ENCODE data around the gene MAP2K6.

Gene MAP2K6

GRCh38 chr17:69414408-69415274 is at the start of gene MAP2K6:
Gene MAP2K6 (plus strand): TSS chr17:69414697. CDS start chr17:69414985, 288 bp downstream.
- peak; percentile 58 for DNase-seq (ENCODE audit: low read depth)

GRCh38 chr17:69367298-69367697 is 47.2 kb upstream of the MAP2K6 start:
- no peak for DNase-seq (ENCODE audit: low read depth)

DNA sequence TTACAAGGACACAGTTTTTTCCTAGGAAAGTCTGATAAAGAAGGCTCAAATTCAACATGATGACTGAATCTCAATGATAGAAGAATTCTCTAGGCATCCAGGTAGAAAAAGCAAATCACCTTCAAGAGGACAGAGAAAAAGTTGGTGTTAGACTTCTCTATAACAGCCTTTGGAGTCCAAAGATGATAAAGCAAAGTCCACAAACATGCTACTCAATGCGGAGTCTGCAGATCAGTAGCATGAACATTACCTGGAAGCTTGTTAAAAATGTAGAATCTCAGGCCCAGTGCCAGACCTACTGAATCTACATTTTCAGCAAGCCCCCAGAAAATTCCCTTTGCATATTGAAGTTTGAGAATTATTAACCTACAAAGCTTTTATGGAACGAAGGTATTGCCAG is 41.4 kb upstream of the MAP2K6 start:
- DNase-seq (ENCODE audit: low read depth) = no peak

GRCh38 chr17:69375229-69375628 is 39.3 kb upstream of the MAP2K6 start:
- no peak for DNase-seq (ENCODE audit: low read depth)

- DNase-seq (ENCODE audit: low read depth) = no peak
Observed at GRCh38 chr17:69388822-69389442, 25.6 kb upstream of the MAP2K6 start.

- DNase-seq (ENCODE audit: low read depth) = no peak
Observed at GRCh38 chr17:69390795-69391501, 23.5 kb upstream of the MAP2K6 start.

GRCh38 chr17:69401251-69401650 is 13.2 kb upstream of the MAP2K6 start:
- no peak for DNase-seq (ENCODE audit: low read depth)

- no peak for DNase-seq (ENCODE audit: low read depth)
Observed at GRCh38 chr17:69402052-69402451, 12.4 kb upstream of the MAP2K6 start.

DNA sequence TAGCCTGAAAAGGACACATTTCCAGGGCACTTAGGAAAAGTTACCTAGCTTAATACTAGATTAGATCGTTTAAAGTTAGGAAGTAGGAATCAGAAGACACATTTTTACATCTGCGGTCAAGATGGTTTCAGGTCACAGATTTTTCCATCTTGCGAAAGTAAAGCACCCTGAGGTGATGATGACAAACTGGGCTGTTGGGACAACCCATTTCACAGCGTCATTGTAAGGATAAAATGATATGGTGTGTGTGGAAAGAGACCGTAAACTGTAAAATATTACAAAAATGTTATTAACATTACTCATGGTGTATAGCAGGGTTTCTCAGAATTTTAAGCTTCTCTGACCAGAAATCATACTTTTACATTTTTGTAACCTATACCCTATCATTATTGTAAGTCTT is 10.1 kb upstream of the MAP2K6 start:
- peak; percentile 18 for DNase-seq (ENCODE audit: low read depth)

GRCh38 chr17:69405096-69405495 is 9.4 kb upstream of the MAP2K6 start:
- no peak for DNase-seq (ENCODE audit: low read depth)

- DNase-seq (ENCODE audit: low read depth) = no peak
Observed at GRCh38 chr17:69406941-69407340, 7.6 kb upstream of the MAP2K6 start.

- no peak for DNase-seq (ENCODE audit: low read depth)
Observed at GRCh38 chr17:69407759-69408158, 6.7 kb upstream of the MAP2K6 start.

DNA sequence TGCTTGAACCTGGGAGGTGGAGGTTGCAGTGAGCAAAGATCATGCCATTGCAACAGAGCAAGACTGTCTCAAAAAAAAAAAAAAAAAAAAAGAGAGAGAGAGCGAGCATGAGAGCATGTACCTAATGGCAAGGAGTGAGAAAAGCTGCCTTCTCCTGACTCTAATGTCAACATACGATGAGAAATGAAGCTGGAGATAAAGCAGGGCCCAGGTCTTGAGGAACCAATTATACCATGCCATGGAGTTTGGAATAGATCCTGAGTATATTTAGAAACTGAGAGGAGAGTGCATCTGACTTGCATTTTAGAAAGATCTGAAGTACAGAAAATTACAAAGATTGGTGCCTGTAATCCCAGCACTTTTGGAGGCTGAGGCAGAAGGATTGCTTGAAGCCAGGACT is 3.8 kb upstream of the MAP2K6 start:
- DNase-seq (ENCODE audit: low read depth) = no peak

DNA sequence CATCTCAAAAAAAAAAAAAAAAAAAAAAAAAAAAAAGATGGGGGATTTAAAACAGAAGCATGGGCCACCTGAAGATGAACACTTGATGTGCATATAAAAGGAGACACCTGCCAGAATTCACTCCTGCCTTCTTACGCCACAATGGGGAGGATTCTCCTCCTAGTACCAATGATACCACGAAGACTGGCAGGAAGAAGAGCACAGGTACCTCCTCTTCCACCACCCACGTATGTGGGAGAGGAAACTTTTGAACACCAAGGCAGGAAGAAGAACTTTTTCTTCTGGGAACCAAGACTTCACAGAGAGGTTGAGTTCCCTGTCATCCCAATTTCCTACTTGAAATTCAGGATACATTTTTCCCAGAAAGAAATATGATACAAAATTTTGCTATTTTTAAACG is 2.7 kb upstream of the MAP2K6 start:
- no peak for DNase-seq (ENCODE audit: low read depth)

DNA sequence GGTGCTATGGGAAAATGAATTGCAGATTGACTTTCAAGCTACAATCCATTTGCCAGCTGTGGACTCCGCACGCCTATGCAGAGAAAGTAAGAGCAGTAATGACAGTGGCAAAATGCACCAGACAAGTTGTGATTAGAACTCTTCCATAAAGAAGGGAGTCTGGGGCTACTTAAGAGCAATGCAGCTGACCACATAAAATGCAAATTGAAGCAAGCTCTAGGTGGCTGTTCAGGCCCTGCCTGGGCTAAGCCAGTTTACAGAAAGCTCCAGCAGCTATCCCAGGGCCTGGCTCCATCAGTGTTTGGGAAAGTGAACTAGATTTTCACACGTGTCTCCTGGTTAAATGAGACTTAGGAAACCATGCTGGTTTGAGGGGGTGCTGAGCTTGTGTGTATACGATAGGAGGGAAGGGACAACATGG is 2.2 kb upstream of the MAP2K6 start:
- DNase-seq (ENCODE audit: low read depth) = no peak

GRCh38 chr17:69415431-69415830 is 934 bp downstream of the MAP2K6 start:
- DNase-seq (ENCODE audit: low read depth) = no peak

DNA sequence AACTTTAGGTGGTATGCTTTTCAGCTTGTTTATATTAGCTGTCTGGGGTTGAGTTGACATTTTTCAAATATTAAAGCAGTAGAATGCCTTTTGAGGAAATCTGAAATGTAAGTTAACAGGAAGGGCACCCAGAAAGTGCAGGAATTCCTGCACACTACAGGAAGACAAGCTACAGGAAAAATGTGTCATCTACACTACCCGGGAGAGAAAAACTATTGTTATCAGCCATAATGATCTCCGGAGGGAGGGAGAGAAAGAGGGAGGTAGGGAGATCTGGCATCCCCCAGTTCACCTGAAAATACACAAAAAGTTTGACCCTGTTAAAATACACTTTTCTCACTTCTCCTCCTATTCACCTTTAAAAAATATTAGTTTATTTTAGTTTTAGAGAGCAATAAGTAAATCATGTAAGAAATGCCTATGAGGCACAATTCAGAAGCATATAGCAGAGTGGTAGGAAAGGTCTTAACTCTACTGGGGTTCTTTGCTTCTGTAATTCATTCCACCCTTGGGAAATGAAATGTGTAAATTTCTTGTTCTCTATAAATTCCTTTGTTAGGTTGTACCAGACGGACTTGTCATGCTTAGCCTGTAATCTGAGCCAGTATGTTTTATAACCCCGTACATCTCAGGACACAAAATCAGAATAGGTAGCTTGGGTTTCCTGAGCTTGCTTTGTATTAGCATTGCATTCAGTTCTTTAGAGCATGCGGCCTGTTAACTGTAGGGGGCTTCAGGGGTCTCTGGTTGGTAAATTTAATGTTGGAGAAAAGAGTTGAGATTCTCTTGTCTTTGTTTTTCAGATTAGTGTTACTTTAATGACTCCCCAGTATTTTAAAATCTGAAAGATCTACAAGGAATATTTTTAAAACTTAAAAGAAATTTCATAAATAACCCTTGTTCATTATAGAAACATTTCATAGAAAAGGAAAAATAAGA is 3.3 kb downstream of the MAP2K6 start:
- no peak for DNase-seq (ENCODE audit: low read depth)

DNA sequence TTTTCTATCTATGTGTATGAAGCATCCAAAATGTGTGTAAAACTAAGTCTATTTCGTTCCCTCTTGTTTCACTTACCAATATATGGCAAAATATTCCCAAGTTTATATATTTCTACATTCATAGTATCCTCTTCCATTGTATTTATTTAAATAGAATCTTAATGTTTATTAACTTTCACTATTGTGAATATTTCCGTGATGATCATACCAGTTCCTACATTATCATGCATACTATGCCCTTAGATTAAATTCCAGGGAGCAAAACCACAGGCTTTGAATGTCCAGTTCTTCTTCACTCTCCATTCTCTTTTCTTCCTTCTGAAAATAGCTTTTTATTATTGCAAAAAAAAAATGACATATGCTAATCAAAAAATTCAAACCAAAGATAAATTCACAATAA is 4.0 kb downstream of the MAP2K6 start:
- no peak for DNase-seq (ENCODE audit: low read depth)

GRCh38 chr17:69423450-69423849 is 9.0 kb downstream of the MAP2K6 start:
- DNase-seq (ENCODE audit: low read depth) = no peak

DNA sequence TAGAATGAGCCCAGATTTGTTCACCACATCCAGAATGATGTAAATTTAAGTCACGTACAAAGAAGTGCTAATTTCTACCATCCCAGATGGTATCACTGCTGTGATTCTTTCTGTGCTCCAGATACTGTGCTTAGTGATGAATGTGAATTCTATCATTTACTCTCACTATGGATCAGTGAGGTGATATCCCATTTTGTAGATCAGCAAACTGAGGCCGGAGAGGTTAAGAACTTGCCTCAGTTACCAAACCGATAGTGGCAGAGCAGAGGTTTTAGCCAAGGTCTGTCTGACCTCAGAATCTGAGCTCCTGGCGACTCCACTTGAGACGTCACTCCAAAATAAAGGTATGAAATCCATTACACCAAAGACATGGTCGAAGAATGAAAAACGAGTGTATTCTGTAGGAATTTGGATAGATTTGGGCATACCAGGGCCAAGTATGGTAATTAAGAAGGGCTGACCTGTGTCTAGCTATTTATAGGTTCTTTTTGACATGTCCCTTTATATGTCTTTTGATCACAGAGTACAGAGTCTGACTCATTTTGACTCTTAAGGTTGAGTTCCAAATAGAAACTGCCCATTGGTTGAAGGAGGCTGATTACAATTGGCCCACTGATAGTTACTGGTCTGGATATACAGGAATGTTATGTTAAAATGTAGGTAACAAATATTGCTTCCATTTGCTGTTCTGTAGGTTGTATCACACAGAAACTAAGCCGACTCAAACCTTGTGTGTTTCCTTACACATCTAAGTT is 10.0 kb downstream of the MAP2K6 start:
- no peak for DNase-seq (ENCODE audit: low read depth)

- DNase-seq (ENCODE audit: low read depth) = no peak
Observed at GRCh38 chr17:69425978-69426377, 11.5 kb downstream of the MAP2K6 start.
